Measurements from ENCODE around the gene IL2RA. TPM values are rescaled to one million over a fixed set of nuclear protein-coding genes. Genes with fewer than 3 reads are reported as not detected.

The IL2RA gene
- total and polyA plus RNA-seq, 10 of the 15 experiments (the other 5 are each of a cell fraction or from before 2014, with no cell fraction given) = 2.2 to 6.0 (median 4.9) TPM

- CTCF ChIA-PET = interaction anchor here (0.8 to 8.0 kb wide), 7 partner anchors 18 to 298 kb away, joined by 3 to 120 read pairs (median 8); partner anchors contain the start of gene PFKFB3
- POLR2A ChIA-PET = no interaction called here
- H3K9ac ChIP-seq (ENCODE audit: control insufficient read depth, insufficient read depth, low read length) = no peak overlapping the region
- H3K79me2 ChIP-seq (ENCODE audit: control insufficient read depth, insufficient read depth, low read length) = no peaks in the 10 kb centered on the region; the same call in none of the 2 replicates
- no peak overlapping the region for H3K27ac ChIP-seq (ENCODE audit: control insufficient read depth, insufficient read depth)
- H3K36me3 ChIP-seq (ENCODE audit: control insufficient read depth in 2 of 2, insufficient read depth in 2 of 2, low read length in 1 of 2) = peaks cover 15 to 53% of the 10 kb centered on the region in 2 experiments
- in situ Hi-C loops (cut with MboI) (loop anchor here (5.0 kb wide), 1 partner anchor 293 kb away; no protein-coding TSS in a partner anchor), intact Hi-C loops (cut with micrococcal nuclease; ENCODE audit: unreplicated experiment) (loop anchor here (1.0 kb wide), 3 partner anchors 42 to 292 kb away; partner anchors contain the start of gene PFKFB3)
- no peak overlapping the region for H2AFZ ChIP-seq (ENCODE audit: control insufficient read depth, low read depth, low read length)
- no TSS peak for BruUV-seq (replicated peaks)
- WGBS (ENCODE audit: insufficient coverage, insufficient replicate concordance, low lambda C conversion rate, missing lambda C conversion rate) = 45% methylated on average over 12 of the region's 12 CpGs
- H4K20me1 ChIP-seq (ENCODE audit: control insufficient read depth, insufficient read depth) = no peaks in the 10 kb centered on the region
- RAD21 ChIA-PET (ENCODE audit: unreplicated experiment) = interaction anchor here (1.7 to 5.0 kb wide), 2 partner anchors 42 to 293 kb away, joined by 3 to 27 read pairs; no protein-coding TSS in a partner anchor
- FAIRE-seq (peak; percentile 83), ATAC-seq (peak; percentile 72), DNase-seq (ENCODE audit: low read depth, low spot score) (no peak)
- no peaks in the 10 kb centered on the region for H3K27me3 ChIP-seq (replicated peaks in 1 of 2; ENCODE audit: control insufficient read depth in 2 of 2, insufficient read depth in 2 of 2, low read length in 1 of 2)
- no peaks in the 10 kb centered on the region for H3K4me1 ChIP-seq (ENCODE audit: control insufficient read depth, insufficient read depth, low read length)
- H3K4me3 ChIP-seq = no peak overlapping the region
- H3K9me3 ChIP-seq (replicated peaks; ENCODE audit: control insufficient read depth, insufficient read depth, low read length) = no peaks in the 10 kb centered on the region
- H3K4me2 ChIP-seq (ENCODE audit: control insufficient read depth, insufficient read depth) = no peak overlapping the region
- SMC1A ChIA-PET (ENCODE audit: uncharacterized antibody, unreplicated experiment) = interaction anchor here (0.6 to 3.1 kb wide), 9 partner anchors 27 to 297 kb away, joined by 3 to 38 read pairs (median 5); partner anchors contain the start of gene PFKFB3
- TF ChIP-seq MEF2A (IDR thresholded peaks at IDR 0.05; ENCODE audit: insufficient read depth, low read depth, low read length) = 0 out of 2 replicates have a peak, but pooled peaks have one; percentile 9
- peak; percentile 79 for TF ChIP-seq RAD21 (IDR thresholded peaks at IDR 0.05; ENCODE audit: insufficient read depth, low read depth, low read length)
- TF ChIP-seq BHLHE40 (IDR thresholded peaks at IDR 0.05; ENCODE audit: borderline replicate concordance in 1 of 2, low read depth in 2 of 2, low read length in 1 of 2) = 0 out of 4 replicates have a peak, but pooled peaks of 1 of the 2 experiments have one; percentile 15
- TF ChIP-seq MEF2B (IDR thresholded peaks at IDR 0.05; ENCODE audit: partially characterized antibody, poor library complexity, severe bottlenecking) = no peak
- peak; percentile 57; the same call in 1 of the 2 replicates for TF ChIP-seq FOXM1 (IDR thresholded peaks at IDR 0.05; ENCODE audit: low read depth, low read length)
- TF ChIP-seq BMI1 (IDR thresholded peaks at IDR 0.05; ENCODE audit: borderline replicate concordance) = no peak
- TF ChIP-seq ZNF592 (IDR thresholded peaks at IDR 0.05) = 0 out of 2 replicates have a peak, but pooled peaks have one; percentile 37
- 0 out of 2 replicates have a peak, but pooled peaks have one; percentile 10 for TF ChIP-seq RUNX3 (IDR thresholded peaks at IDR 0.05; ENCODE audit: low read length)
- 0 out of 2 replicates have a peak, but pooled peaks have one; percentile 14 for TF ChIP-seq PAX5 (IDR thresholded peaks at IDR 0.05; ENCODE audit: borderline replicate concordance, low read depth, low read length)
- TF ChIP-seq YY1 (IDR thresholded peaks at IDR 0.05; ENCODE audit: low read depth, low read length) = 0 out of 2 replicates have a peak, but pooled peaks have one; percentile 23
- peak; percentile 50 to 77 (median 74); a peak in 5 of 6 replicates for TF ChIP-seq CTCF (IDR thresholded peaks at IDR 0.05 in 2 of 3, conservative IDR thresholded peaks at IDR 0.05 in 1 of 3; ENCODE audit: control insufficient read depth in 2 of 3, extremely low read depth in 1 of 3, insufficient read depth in 1 of 3, low read depth in 3 of 3, low read length in 3 of 3)
Observed at GRCh38 chr10:6108631-6109443, 46.7 kb upstream of the IL2RA start.
